ENCODE measurements around the gene ATP11B.

ATP11B gene

DNA sequence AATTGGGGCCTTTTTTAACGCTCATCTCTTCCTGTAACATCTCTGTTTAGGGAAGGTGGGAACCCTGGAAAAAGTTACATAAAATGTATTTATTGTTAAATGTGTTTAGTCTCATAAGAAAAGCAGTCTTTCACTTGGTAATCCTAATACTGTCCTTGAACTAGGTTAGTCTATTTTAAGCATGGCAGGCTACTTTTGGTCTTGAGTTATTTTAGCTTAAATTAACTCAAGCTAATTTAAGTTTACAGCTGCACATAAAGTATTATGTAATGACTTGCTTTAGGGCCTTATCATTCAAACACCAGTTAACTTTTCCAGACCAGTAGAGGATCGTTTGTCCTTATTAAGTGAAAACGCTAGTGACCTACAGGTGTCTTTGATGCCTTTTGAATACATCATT, 123.8 kb downstream of the ATP11B start:
- H3K27me3 ChIP-seq (ENCODE audit: control insufficient read depth in 1 of 2, insufficient read depth in 2 of 2, low read length in 2 of 2), result no peaks in the 10 kb centered on the region
- H3K9ac ChIP-seq (ENCODE audit: low read length), result no peak overlapping the region
- H3K36me3 ChIP-seq (ENCODE audit: insufficient read depth, low read length), result peaks cover 11% of the 10 kb centered on the region
- no peaks in the 10 kb centered on the region for H3K4me1 ChIP-seq (ENCODE audit: insufficient read depth, low read length)
- no peak overlapping the region for H3K27ac ChIP-seq (ENCODE audit: low read depth, low read length)
- H3K4me3 ChIP-seq (ENCODE audit: low read depth in 1 of 2, low read length in 2 of 2), result no peak overlapping the region
- H3K9me3 ChIP-seq (ENCODE audit: low read length), result no peaks in the 10 kb centered on the region

GRCh38 chr3:182919866-182920357, 126.6 kb downstream of the ATP11B start:
- no peak overlapping the region for H3K27ac ChIP-seq (ENCODE audit: low read depth, low read length)
- H3K36me3 ChIP-seq (ENCODE audit: insufficient read depth, low read length), result no peaks in the 10 kb centered on the region
- no peak overlapping the region for H3K9ac ChIP-seq (ENCODE audit: low read length)

DNA sequence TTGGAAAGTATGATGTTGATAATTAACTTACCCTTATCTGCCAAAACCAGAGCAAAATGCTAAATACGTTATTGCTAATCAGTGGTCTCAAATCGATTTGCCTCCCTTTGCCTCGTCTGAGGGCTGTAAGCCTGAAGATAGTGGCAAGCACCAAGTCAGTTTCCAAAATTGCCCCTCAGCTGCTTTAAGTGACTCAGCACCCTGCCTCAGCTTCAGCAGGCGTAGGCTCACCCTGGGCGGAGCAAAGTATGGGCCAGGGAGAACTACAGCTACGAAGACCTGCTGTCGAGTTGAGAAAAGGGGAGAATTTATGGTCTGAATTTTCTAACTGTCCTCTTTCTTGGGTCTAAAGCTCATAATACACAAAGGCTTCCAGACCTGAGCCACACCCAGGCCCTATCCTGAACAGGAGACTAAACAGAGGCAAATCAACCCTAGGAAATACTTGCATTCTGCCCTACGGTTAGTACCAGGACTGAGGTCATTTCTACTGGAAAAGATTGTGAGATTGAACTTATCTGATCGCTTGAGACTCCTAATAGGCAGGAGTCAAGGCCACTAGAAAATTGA, 127.3 kb downstream of the ATP11B start:
- H3K4me3 ChIP-seq (ENCODE audit: low read depth in 1 of 2, low read length in 2 of 2), result no peak overlapping the region
- H3K27ac ChIP-seq (ENCODE audit: low read depth, low read length), result no peak overlapping the region

More at GRCh38 chr3:182919866-182920357, 126.6 kb downstream of the ATP11B start:
- Histone ChIP-seq H3K9me3 (ENCODE audit: low read length) (no peaks in the 10 kb centered on the region), H3K27me3 (ENCODE audit: control insufficient read depth in 1 of 2, insufficient read depth in 2 of 2, low read length in 2 of 2) (no peaks in the 10 kb centered on the region), H3K4me1 (ENCODE audit: insufficient read depth, low read length) (no peaks in the 10 kb centered on the region), H3K4me3 (ENCODE audit: low read depth in 1 of 2, low read length in 2 of 2) (no peak overlapping the region)

DNA sequence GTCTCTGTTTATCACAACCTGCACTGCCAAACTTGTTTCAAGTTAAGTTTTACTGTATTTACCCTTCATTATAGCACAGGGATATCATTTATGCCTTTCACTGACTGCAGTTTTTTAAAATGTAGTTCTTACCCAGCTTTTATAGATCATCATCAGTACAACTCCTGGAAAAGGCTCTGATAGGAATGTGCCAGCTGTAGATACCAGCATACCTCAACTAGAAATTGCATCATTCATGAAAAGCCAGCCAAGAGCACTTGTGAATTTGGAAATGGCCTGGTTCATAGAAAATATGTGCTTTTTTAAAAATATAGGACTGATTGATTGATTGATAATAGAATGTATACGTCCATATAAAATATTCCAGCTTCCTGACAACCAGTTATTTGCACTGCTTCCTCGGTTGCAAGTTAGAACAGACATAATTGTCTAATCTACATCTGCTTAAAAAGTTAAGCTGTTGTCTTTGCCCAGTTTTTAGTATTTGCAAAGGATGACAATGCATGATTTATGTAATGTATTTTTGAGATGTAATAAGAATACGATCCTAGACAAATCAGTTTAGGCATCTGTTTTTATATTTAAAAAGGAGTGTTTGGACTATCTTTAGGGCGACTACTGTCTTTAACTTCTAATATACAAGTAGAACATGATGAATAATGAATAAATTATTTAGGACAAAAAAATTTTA, 128.5 kb downstream of the ATP11B start:
- Histone ChIP-seq H3K27ac (ENCODE audit: low read depth, low read length) (no peak overlapping the region), H3K4me1 (ENCODE audit: insufficient read depth, low read length) (no peaks in the 10 kb centered on the region), H3K4me3 (ENCODE audit: low read depth in 1 of 2, low read length in 2 of 2) (no peak overlapping the region), H3K9ac (ENCODE audit: low read length) (no peak overlapping the region), H3K36me3 (ENCODE audit: insufficient read depth, low read length) (no peaks in the 10 kb centered on the region), H3K27me3 (ENCODE audit: control insufficient read depth in 1 of 2, insufficient read depth in 2 of 2, low read length in 2 of 2) (no peaks in the 10 kb centered on the region), H3K9me3 (ENCODE audit: low read length) (no peaks in the 10 kb centered on the region)

More for the DNA sequence above, 127.3 kb downstream of the ATP11B start:
- Histone ChIP-seq H3K9me3 (ENCODE audit: low read length) (no peaks in the 10 kb centered on the region), H3K9ac (ENCODE audit: low read length) (no peak overlapping the region), H3K27me3 (ENCODE audit: control insufficient read depth in 1 of 2, insufficient read depth in 2 of 2, low read length in 2 of 2) (no peaks in the 10 kb centered on the region), H3K4me1 (ENCODE audit: insufficient read depth, low read length) (no peaks in the 10 kb centered on the region), H3K36me3 (ENCODE audit: insufficient read depth, low read length) (no peaks in the 10 kb centered on the region)

DNA sequence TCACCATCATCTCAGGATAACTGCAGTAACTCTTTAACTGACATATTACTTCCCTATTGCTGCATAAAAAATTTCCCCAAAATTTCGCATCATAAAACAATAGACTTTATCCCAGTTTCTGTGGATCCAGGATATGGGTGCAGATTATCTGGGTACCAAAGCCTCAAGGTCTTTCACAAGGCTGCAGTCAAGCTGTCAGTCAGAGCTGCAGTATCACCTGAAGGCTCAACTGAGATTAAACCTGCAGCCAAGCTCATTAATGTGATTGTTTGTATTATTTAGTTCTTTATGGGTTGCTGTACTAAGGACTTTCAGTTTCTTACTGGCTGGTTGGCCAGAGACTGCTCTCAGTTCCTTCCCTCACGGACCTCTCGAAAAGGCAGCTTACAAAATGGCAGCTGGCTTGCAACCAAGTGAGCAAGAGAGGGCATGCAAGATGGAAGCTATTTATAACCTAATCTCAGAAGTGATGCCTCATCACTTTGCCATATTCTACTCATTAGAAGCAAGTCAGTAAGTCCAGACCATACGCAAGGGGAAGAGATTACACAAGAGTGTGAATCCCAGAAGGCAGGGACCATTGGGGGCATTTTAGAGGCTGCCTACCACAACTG, 132.1 kb downstream of the ATP11B start:
- Histone ChIP-seq H3K27ac (ENCODE audit: low read depth, low read length) (no peak overlapping the region), H3K36me3 (ENCODE audit: insufficient read depth, low read length) (no peaks in the 10 kb centered on the region), H3K9ac (ENCODE audit: low read length) (no peak overlapping the region), H3K27me3 (ENCODE audit: control insufficient read depth in 1 of 2, insufficient read depth in 2 of 2, low read length in 2 of 2) (no peaks in the 10 kb centered on the region), H3K9me3 (ENCODE audit: low read length) (no peaks in the 10 kb centered on the region), H3K4me3 (ENCODE audit: low read depth in 1 of 2, low read length in 2 of 2) (no peak overlapping the region), H3K4me1 (ENCODE audit: insufficient read depth, low read length) (no peaks in the 10 kb centered on the region)

- H3K4me3 ChIP-seq (ENCODE audit: low read depth in 1 of 2, low read length in 2 of 2), result no peak overlapping the region
- H3K4me1 ChIP-seq (ENCODE audit: insufficient read depth, low read length), result no peaks in the 10 kb centered on the region
- H3K9ac ChIP-seq (ENCODE audit: low read length), result no peak overlapping the region
- no peaks in the 10 kb centered on the region for H3K36me3 ChIP-seq (ENCODE audit: insufficient read depth, low read length)
- no peak overlapping the region for H3K27ac ChIP-seq (ENCODE audit: low read depth, low read length)
- no peaks in the 10 kb centered on the region for H3K27me3 ChIP-seq (ENCODE audit: control insufficient read depth in 1 of 2, insufficient read depth in 2 of 2, low read length in 2 of 2)
- no peaks in the 10 kb centered on the region for H3K9me3 ChIP-seq (ENCODE audit: low read length)
Measured at GRCh38 chr3:182925944-182926337, 132.6 kb downstream of the ATP11B start.

DNA sequence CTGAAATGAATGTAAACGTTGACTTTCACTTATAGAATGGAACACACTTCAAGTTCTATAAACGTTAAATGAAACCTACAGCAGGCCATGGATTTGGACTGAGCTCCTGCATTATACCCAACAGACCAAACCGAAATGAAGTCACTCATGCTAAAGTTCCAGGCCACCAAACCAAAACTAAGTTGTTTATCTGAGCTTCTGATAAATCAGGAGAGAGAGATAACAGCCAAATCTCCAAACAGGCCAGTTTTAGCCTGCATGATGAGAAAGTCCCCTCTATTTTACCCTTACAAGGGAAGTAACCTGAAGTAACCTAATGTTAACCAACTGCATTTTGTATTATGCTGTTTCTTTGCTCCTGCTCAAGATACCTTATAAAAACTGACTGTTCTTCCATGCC, 142.5 kb downstream of the ATP11B start:
- no peak overlapping the region for H3K27ac ChIP-seq (ENCODE audit: low read depth, low read length)
- no peaks in the 10 kb centered on the region for H3K27me3 ChIP-seq (ENCODE audit: control insufficient read depth in 1 of 2, insufficient read depth in 2 of 2, low read length in 2 of 2)
- H3K4me1 ChIP-seq (ENCODE audit: insufficient read depth, low read length), result peaks cover 12% of the 10 kb centered on the region
- H3K4me3 ChIP-seq (ENCODE audit: low read depth in 1 of 2, low read length in 2 of 2), result no peak overlapping the region
- no peaks in the 10 kb centered on the region for H3K36me3 ChIP-seq (ENCODE audit: insufficient read depth, low read length)
- H3K9ac ChIP-seq (ENCODE audit: low read length), result no peak overlapping the region
- no peaks in the 10 kb centered on the region for H3K9me3 ChIP-seq (ENCODE audit: low read length)

DNA sequence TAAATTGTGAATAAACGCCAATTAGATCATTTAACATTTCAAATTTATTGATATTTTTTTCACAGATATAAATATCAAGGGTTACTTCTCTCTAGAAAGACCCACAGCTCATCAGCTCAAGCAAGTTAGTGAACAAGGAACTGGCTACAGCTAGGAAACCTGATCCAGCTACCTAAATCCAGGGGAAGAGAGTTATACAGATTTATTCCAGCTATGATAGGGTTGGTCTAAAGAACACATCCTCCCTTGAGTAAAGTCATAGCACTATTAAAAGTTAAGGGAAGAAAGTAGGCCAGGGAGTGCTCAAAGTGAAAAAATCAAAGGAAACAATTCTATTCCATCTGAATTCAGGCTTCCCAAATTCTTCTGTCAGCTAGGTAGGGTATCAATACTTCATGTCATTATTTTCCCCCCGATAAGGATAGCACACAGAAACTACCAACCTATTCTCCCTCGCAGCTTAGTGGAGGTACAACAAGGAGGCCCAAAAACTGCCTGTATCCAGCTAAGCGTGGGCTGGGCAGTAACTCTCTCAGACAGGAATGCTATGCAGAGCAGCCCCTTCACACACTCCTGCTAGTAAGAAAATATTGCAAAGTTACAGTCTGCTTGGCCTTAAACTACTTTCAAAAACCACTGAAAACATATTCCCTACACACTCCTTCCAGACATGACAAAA, 143.1 kb downstream of the ATP11B start:
- Histone ChIP-seq H3K4me3 (ENCODE audit: low read depth in 1 of 2, low read length in 2 of 2) (no peak overlapping the region), H3K36me3 (ENCODE audit: insufficient read depth, low read length) (no peaks in the 10 kb centered on the region), H3K9ac (ENCODE audit: low read length) (no peak overlapping the region), H3K4me1 (ENCODE audit: insufficient read depth, low read length) (peaks cover 12% of the 10 kb centered on the region), H3K27me3 (ENCODE audit: control insufficient read depth in 1 of 2, insufficient read depth in 2 of 2, low read length in 2 of 2) (no peaks in the 10 kb centered on the region), H3K9me3 (ENCODE audit: low read length) (no peaks in the 10 kb centered on the region), H3K27ac (ENCODE audit: low read depth, low read length) (no peak overlapping the region)

DNA sequence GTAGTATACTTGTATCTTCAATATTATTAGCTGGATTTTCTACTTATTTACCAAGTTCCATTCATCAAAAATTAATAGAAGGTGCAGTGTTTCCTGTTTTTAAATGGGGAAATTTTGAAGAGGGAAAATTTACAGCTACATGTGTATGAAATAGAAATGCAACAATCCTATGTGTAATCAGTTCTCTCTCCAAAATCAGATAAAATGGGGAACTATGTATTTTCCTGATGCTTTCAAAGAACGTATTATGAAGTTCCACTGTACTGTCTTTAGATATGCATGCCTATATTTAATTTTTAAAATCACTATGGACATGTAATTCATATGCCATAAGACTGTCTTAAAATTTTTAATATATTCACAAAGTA, 143.6 kb downstream of the ATP11B start:
- Histone ChIP-seq H3K36me3 (ENCODE audit: insufficient read depth, low read length) (no peaks in the 10 kb centered on the region), H3K9me3 (ENCODE audit: low read length) (no peaks in the 10 kb centered on the region), H3K9ac (ENCODE audit: low read length) (no peak overlapping the region), H3K4me3 (ENCODE audit: low read depth in 1 of 2, low read length in 2 of 2) (no peak overlapping the region), H3K4me1 (ENCODE audit: insufficient read depth, low read length) (peaks cover 12% of the 10 kb centered on the region), H3K27ac (ENCODE audit: low read depth, low read length) (no peak overlapping the region), H3K27me3 (ENCODE audit: control insufficient read depth in 1 of 2, insufficient read depth in 2 of 2, low read length in 2 of 2) (no peaks in the 10 kb centered on the region)

GRCh38 chr3:182937293-182938051, 144.2 kb downstream of the ATP11B start:
- H3K4me1 ChIP-seq (ENCODE audit: insufficient read depth, low read length), result peaks cover 12% of the 10 kb centered on the region

DNA sequence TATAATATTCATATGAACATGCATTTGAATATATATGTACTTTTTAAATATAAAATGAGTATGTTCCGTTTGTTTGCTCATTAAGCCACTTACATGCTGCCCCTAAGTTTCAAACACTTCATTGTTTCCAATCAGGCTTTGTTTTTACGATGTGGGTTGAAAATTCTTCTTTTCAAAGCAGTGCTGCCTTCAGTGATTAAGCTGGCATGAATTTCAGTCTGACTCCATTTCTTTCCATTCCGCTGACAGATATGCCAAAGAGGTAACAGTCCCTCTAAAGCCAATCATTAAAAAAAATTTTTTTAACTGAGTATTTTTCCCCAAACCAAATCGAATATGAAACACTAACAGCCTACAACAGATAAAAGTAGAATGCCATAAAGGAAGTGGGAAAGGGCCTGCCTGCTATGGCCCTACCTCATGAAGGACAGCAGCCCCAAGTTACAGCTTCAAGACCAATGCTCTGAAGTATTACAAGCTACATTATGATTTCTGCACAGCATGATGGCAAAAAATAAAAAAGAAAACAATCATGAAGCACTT, 147.0 kb downstream of the ATP11B start:
- peaks cover 7% of the 10 kb centered on the region for H3K36me3 ChIP-seq (ENCODE audit: insufficient read depth, low read length)
- H3K9ac ChIP-seq (ENCODE audit: low read length), result no peak overlapping the region
- no peak overlapping the region for H3K4me3 ChIP-seq (ENCODE audit: low read depth in 1 of 2, low read length in 2 of 2)
- no peaks in the 10 kb centered on the region for H3K27me3 ChIP-seq (ENCODE audit: control insufficient read depth in 1 of 2, insufficient read depth in 2 of 2, low read length in 2 of 2)
- no peak overlapping the region for H3K27ac ChIP-seq (ENCODE audit: low read depth, low read length)
- H3K9me3 ChIP-seq (ENCODE audit: low read length), result no peaks in the 10 kb centered on the region
- H3K4me1 ChIP-seq (ENCODE audit: insufficient read depth, low read length), result peaks cover 12% of the 10 kb centered on the region

More at GRCh38 chr3:182937293-182938051, 144.2 kb downstream of the ATP11B start:
- no peaks in the 10 kb centered on the region for H3K27me3 ChIP-seq (ENCODE audit: control insufficient read depth in 1 of 2, insufficient read depth in 2 of 2, low read length in 2 of 2)
- no peaks in the 10 kb centered on the region for H3K9me3 ChIP-seq (ENCODE audit: low read length)
- no peak overlapping the region for H3K27ac ChIP-seq (ENCODE audit: low read depth, low read length)
- H3K4me3 ChIP-seq (ENCODE audit: low read depth in 1 of 2, low read length in 2 of 2), result no peak overlapping the region
- H3K36me3 ChIP-seq (ENCODE audit: insufficient read depth, low read length), result no peaks in the 10 kb centered on the region
- no peak overlapping the region for H3K9ac ChIP-seq (ENCODE audit: low read length)
